Right atrium auricular region (tissue), 2 donors: ENCODE data around the gene UNC93B1. TPM values are rescaled to one million over a fixed set of nuclear protein-coding genes. Genes with fewer than 3 reads are reported as not detected.
A peak's percentile ranks its signal among the peaks of the same experiment; 100 is the strongest.

Source experiments
- DNase-seq: peaks from one replicate; pipeline ENCODE4 v3.0.0-alpha.2; 2019; ENCODE audit warnings: low spot score
- H3K27ac ChIP-seq, 2 donors: fragments of 200-600 bp; sonication (generic); 1 replicate in 1 of 2; 2 replicates in 1 of 2; pipeline ENCODE4 v1.5.1; 2016 to 2019
- H3K27me3 ChIP-seq, 2 donors: fragments of 200-600 bp; sonication (generic); one replicate each; pipeline versions ENCODE4 v1.5.1 to v1.6.0; 2017 to 2019
- H3K36me3 ChIP-seq: fragments of 200-600 bp; sonication (generic); one replicate; pipeline ENCODE4 v1.5.1; 2016
- H3K4me1 ChIP-seq, 2 donors: fragments of 200-600 bp; sonication (generic); one replicate each; pipeline versions ENCODE4 v1.5.1 to v1.6.0; 2017 to 2019
- H3K4me3 ChIP-seq, 2 donors: fragments of 200-600 bp; sonication (generic); 1 replicate in 1 of 2; 2 replicates in 1 of 2; pipeline ENCODE4 v1.5.1; 2017 to 2019; ENCODE audit warnings: mild to moderate bottlenecking in 1 of 2, moderate library complexity in 1 of 2
- H3K9me3 ChIP-seq, 2 donors: fragments of 200-600 bp; sonication (generic); one replicate each; pipeline ENCODE4 v1.5.1; 2019
- CTCF ChIP-seq, 2 donors: fragments of 200-600 bp; sonication (generic); IDR thresholded peaks; one replicate each; pipeline ENCODE4 v1.5.1; 2019; ENCODE audit warnings: antibody characterized with exemption in 2 of 2
- total RNA-seq, 2 donors: library from RNA; depleted of rRNA; stranded (reverse); fragments of >200 nt; gene quantifications; one replicate each; pipeline ENCODE4 v1.1.0, GENCODE V29; 2016

Gene UNC93B1
- total RNA-seq: 10 to 100 TPM in 1 of 2 donors, 1 to 10 TPM in 1; 9.2 to 19.7 TPM

- Histone ChIP-seq H3K27me3 (no peaks in the 10 kb centered on the region), H3K4me1 (peaks cover 0 to 17% of the 10 kb centered on the region in 2 donors), H3K9me3 (no peaks in the 10 kb centered on the region), H3K4me3 (peak within 1 kb of the TSS; percentile 64 to 73), H3K36me3 (no peaks in the 10 kb centered on the region), H3K27ac (peak within 1 kb of the TSS; percentile 64)
- no peak for TF ChIP-seq CTCF (IDR thresholded peaks at IDR 0.05)
- peak; percentile 89 for DNase-seq
These were observed at the start of gene UNC93B1 for GRCh38 chr11:68003846-68004550. UNC93B1 (minus strand) TSS chr11:68004097; CDS start chr11:68004043, 54 bp downstream.

- no peak for DNase-seq
- Histone ChIP-seq H3K36me3 (peaks cover 29% of the 10 kb centered on the region), H3K27ac (no peak overlapping the region), H3K4me3 (no peak overlapping the region), H3K27me3 (no peaks in the 10 kb centered on the region), H3K9me3 (no peaks in the 10 kb centered on the region), H3K4me1 (no peaks in the 10 kb centered on the region)
- no peak for TF ChIP-seq CTCF (IDR thresholded peaks at IDR 0.05)
These were observed 49.2 kb upstream of the UNC93B1 start for GRCh38 chr11:68053117-68053516.

- DNase-seq: no peak
- Histone ChIP-seq H3K4me1 (no peaks in the 10 kb centered on the region), H3K9me3 (no peaks in the 10 kb centered on the region), H3K36me3 (peaks cover 29% of the 10 kb centered on the region), H3K4me3 (no peak overlapping the region), H3K27me3 (no peaks in the 10 kb centered on the region), H3K27ac (no peak overlapping the region)
- TF ChIP-seq CTCF (IDR thresholded peaks at IDR 0.05): no peak
These were observed 48.4 kb upstream of the UNC93B1 start for GRCh38 chr11:68052137-68052873.

GRCh38 chr11:68051191-68052136 lies 47.6 kb upstream of the UNC93B1 start:
- H3K9me3 ChIP-seq: no peaks in the 10 kb centered on the region
- H3K4me3 ChIP-seq: no peak overlapping the region
- DNase-seq: no peak

More at GRCh38 chr11:68051191-68052136, 47.6 kb upstream of the UNC93B1 start:
- Histone ChIP-seq H3K36me3 (peaks cover 29% of the 10 kb centered on the region), H3K4me1 (no peaks in the 10 kb centered on the region), H3K27me3 (no peaks in the 10 kb centered on the region), H3K27ac (no peak overlapping the region)
- TF ChIP-seq CTCF (IDR thresholded peaks at IDR 0.05): no peak
